Naive B cell (primary cell): ENCODE data around the gene SLC22A14. TPM values are rescaled to one million over a fixed set of nuclear protein-coding genes. Genes with fewer than 3 reads are reported as not detected.
"Not testable (repeated sequence)": the region's sequence is repeated elsewhere in the genome, so short reads cannot be mapped to it uniquely, and the experiment has no call there.

ENCODE experiments used
- ATAC-seq, 2 donors: fragments of 150-1000 bp; cut with Tn5 transposase; 2 replicates each; pipeline ENCODE4 v1.10.0; 2021; ENCODE audit warnings: low read depth in 2 of 2, mild to moderate bottlenecking in 2 of 2, moderate library complexity in 2 of 2
- DNase-seq: peaks from one replicate; pipeline ENCODE4 v3.0.0; 2022
- H3K27ac Mint-ChIP-seq, 6 donors: one replicate each; pipeline ENCODE4 v1.8.0; 2020 to 2022; ENCODE audit warnings: mild to moderate bottlenecking in 6 of 6, mixed read lengths in 6 of 6, moderate library complexity in 5 of 6, inconsistent platforms in 2 of 6
- H3K27me3 Mint-ChIP-seq, 3 donors: one replicate each; pipeline ENCODE4 v1.8.0; 2021 to 2022; ENCODE audit warnings: mixed read lengths in 3 of 3, mild to moderate bottlenecking in 1 of 3
- H3K36me3 Mint-ChIP-seq, 2 donors: one replicate each; pipeline ENCODE4 v1.8.0; 2020 to 2022; ENCODE audit warnings: mixed read lengths in 2 of 2, inconsistent platforms in 1 of 2, mild to moderate bottlenecking in 1 of 2
- H3K4me1 Mint-ChIP-seq, 3 donors: one replicate each; pipeline ENCODE4 v1.8.0; 2020 to 2022; ENCODE audit warnings: mixed read lengths in 3 of 3, inconsistent platforms in 1 of 3, mild to moderate bottlenecking in 1 of 3, moderate library complexity in 1 of 3
- H3K4me3 Mint-ChIP-seq, 8 donors: one replicate each; pipeline ENCODE4 v1.8.0; 2020 to 2022; ENCODE audit warnings: mild to moderate bottlenecking in 8 of 8, mixed read lengths in 8 of 8, moderate library complexity in 8 of 8, inconsistent platforms in 2 of 8
- H3K9me3 Mint-ChIP-seq, 7 donors: one replicate each; pipeline ENCODE4 v1.8.0; 2020 to 2022; ENCODE audit warnings: mixed read lengths in 7 of 7, mild to moderate bottlenecking in 5 of 7, inconsistent platforms in 2 of 7, moderate library complexity in 1 of 7
- polyA plus RNA-seq, 6 donors: library from polyadenylated mRNA; unstranded; fragments of 300-500 nt; fragmentation: Illumina TruSeq; gene quantifications; one replicate each; pipeline ENCODE4 v1.2.3, GENCODE V29; 2021; ENCODE audit warnings: low read depth in 6 of 6

Gene SLC22A14
- polyA plus RNA-seq = not detected

GRCh38 chr3:38281895-38282686 lies at the start of gene SLC22A14:
Gene SLC22A14 (plus strand): TSS chr3:38282294. CDS start chr3:38306027, 23,733 bp downstream.
- Mint-ChIP-seq H3K36me3 (no peaks in the 10 kb centered on the region), H3K9me3 (peaks cover 0 to 5% (median 0%) of the 10 kb centered on the region in 7 donors), H3K27me3 (no peaks in the 10 kb centered on the region), H3K4me3 (no peak within 1 kb of the TSS), H3K27ac (no peak within 1 kb of the TSS), H3K4me1 (no peaks in the 10 kb centered on the region)
- ATAC-seq = no peak
- no peak for DNase-seq

GRCh38 chr3:38232701-38233100 lies 49.4 kb upstream of the SLC22A14 start:
- H3K27ac Mint-ChIP-seq = peak overlapping the region in 1 of 6 donors; percentile 80
- peaks cover 42 to 57% of the 10 kb centered on the region in 2 donors for H3K36me3 Mint-ChIP-seq
- no peaks in the 10 kb centered on the region for H3K27me3 Mint-ChIP-seq
- H3K4me1 Mint-ChIP-seq = no peaks in the 10 kb centered on the region
- ATAC-seq = no peak
- H3K9me3 Mint-ChIP-seq = peaks cover 6 to 26% (median 14%) of the 10 kb centered on the region in 7 donors
- no peak for DNase-seq
- H3K4me3 Mint-ChIP-seq = no peak overlapping the region

- ATAC-seq (no peak), DNase-seq (no peak)
- H3K27ac Mint-ChIP-seq = peak overlapping the region in 2 of 6 donors; percentile 23 to 25
- H3K4me1 Mint-ChIP-seq = no peaks in the 10 kb centered on the region
- peaks cover 17 to 48% (median 30%) of the 10 kb centered on the region in 7 donors for H3K9me3 Mint-ChIP-seq
- no peak overlapping the region for H3K4me3 Mint-ChIP-seq
- no peaks in the 10 kb centered on the region for H3K27me3 Mint-ChIP-seq
- peaks cover 61 to 77% of the 10 kb centered on the region in 2 donors for H3K36me3 Mint-ChIP-seq
These were observed 46.6 kb upstream of the SLC22A14 start for GRCh38 chr3:38235466-38235865.

GRCh38 chr3:38238416-38239008 lies 43.6 kb upstream of the SLC22A14 start:
- H3K4me1 Mint-ChIP-seq = no peaks in the 10 kb centered on the region
- H3K9me3 Mint-ChIP-seq = peaks cover 17 to 48% (median 30%) of the 10 kb centered on the region in 7 donors
- DNase-seq (no peak), ATAC-seq (no peak)
- peaks cover 61 to 68% of the 10 kb centered on the region in 2 donors for H3K36me3 Mint-ChIP-seq
- peak overlapping the region in 1 of 6 donors; percentile 83 for H3K27ac Mint-ChIP-seq
- H3K27me3 Mint-ChIP-seq = no peaks in the 10 kb centered on the region
- H3K4me3 Mint-ChIP-seq = no peak overlapping the region

GRCh38 chr3:38242812-38243211 lies 39.3 kb upstream of the SLC22A14 start:
- DNase-seq = not testable (repeated sequence)
- peaks cover 33 to 50% of the 10 kb centered on the region in 2 donors for H3K36me3 Mint-ChIP-seq

GRCh38 chr3:38245930-38246329 lies 36.2 kb upstream of the SLC22A14 start:
- peak overlapping the region in 1 of 6 donors; percentile 38 for H3K27ac Mint-ChIP-seq
- no peak for ATAC-seq

More at GRCh38 chr3:38242812-38243211, 39.3 kb upstream of the SLC22A14 start:
- not testable (repeated sequence) for H3K4me3 Mint-ChIP-seq, H3K27ac Mint-ChIP-seq, H3K27me3 Mint-ChIP-seq, ATAC-seq, H3K4me1 Mint-ChIP-seq
- peaks cover 7 to 22% (median 13%) of the 10 kb centered on the region in 7 donors for H3K9me3 Mint-ChIP-seq

GRCh38 chr3:38247366-38248035 lies 34.6 kb upstream of the SLC22A14 start:
- Mint-ChIP-seq H3K9me3 (no peaks in the 10 kb centered on the region), H3K27ac (peak overlapping the region in 3 of 6 donors; percentile 25 to 78 (median 56)), H3K27me3 (no peaks in the 10 kb centered on the region), H3K36me3 (peaks cover 17 to 49% of the 10 kb centered on the region in 2 donors), H3K4me3 (no peak overlapping the region), H3K4me1 (no peaks in the 10 kb centered on the region)
- DNase-seq (no peak), ATAC-seq (no peak)

More at GRCh38 chr3:38245930-38246329, 36.2 kb upstream of the SLC22A14 start:
- Mint-ChIP-seq H3K27me3 (no peaks in the 10 kb centered on the region), H3K4me1 (no peaks in the 10 kb centered on the region), H3K9me3 (no peaks in the 10 kb centered on the region), H3K36me3 (peaks cover 10 to 34% of the 10 kb centered on the region in 2 donors), H3K4me3 (no peak overlapping the region)
- DNase-seq = no peak

- no peak for ATAC-seq
- Mint-ChIP-seq H3K27ac (peak overlapping the region in 1 of 6 donors; percentile 58), H3K36me3 (peaks cover 32 to 52% of the 10 kb centered on the region in 2 donors), H3K4me3 (no peak overlapping the region), H3K9me3 (no peaks in the 10 kb centered on the region), H3K27me3 (no peaks in the 10 kb centered on the region), H3K4me1 (no peaks in the 10 kb centered on the region)
- DNase-seq = no peak
These were observed 31.9 kb upstream of the SLC22A14 start for GRCh38 chr3:38250198-38250597.

GRCh38 chr3:38251197-38251596 lies 30.9 kb upstream of the SLC22A14 start:
- Mint-ChIP-seq H3K9me3 (no peaks in the 10 kb centered on the region), H3K36me3 (peaks cover 32 to 51% of the 10 kb centered on the region in 2 donors), H3K27ac (peak overlapping the region in 3 of 6 donors; percentile 15 to 22 (median 21)), H3K27me3 (no peaks in the 10 kb centered on the region), H3K4me1 (no peaks in the 10 kb centered on the region), H3K4me3 (no peak overlapping the region)
- DNase-seq = no peak
- no peak for ATAC-seq

- H3K27ac Mint-ChIP-seq = no peak overlapping the region
- ATAC-seq = no peak
- H3K4me3 Mint-ChIP-seq = no peak overlapping the region
- no peaks in the 10 kb centered on the region for H3K9me3 Mint-ChIP-seq
- DNase-seq = no peak
- H3K36me3 Mint-ChIP-seq = peaks cover 21 to 39% of the 10 kb centered on the region in 2 donors
- H3K27me3 Mint-ChIP-seq = no peaks in the 10 kb centered on the region
- H3K4me1 Mint-ChIP-seq = peaks cover 0 to 6% (median 5%) of the 10 kb centered on the region in 3 donors
These were observed 28.4 kb upstream of the SLC22A14 start for GRCh38 chr3:38253704-38254103.

GRCh38 chr3:38254872-38255271 lies 27.2 kb upstream of the SLC22A14 start:
- Mint-ChIP-seq H3K27me3 (no peaks in the 10 kb centered on the region), H3K4me3 (no peak overlapping the region), H3K4me1 (peaks cover 0 to 6% (median 5%) of the 10 kb centered on the region in 3 donors), H3K27ac (peak overlapping the region in 1 of 6 donors; percentile 45), H3K36me3 (peaks cover 21 to 37% of the 10 kb centered on the region in 2 donors), H3K9me3 (no peaks in the 10 kb centered on the region)
- no peak for DNase-seq
- ATAC-seq = no peak

GRCh38 chr3:38255627-38256026 lies 26.5 kb upstream of the SLC22A14 start:
- Mint-ChIP-seq H3K9me3 (no peaks in the 10 kb centered on the region), H3K4me1 (peaks cover 0 to 6% (median 5%) of the 10 kb centered on the region in 3 donors), H3K27me3 (no peaks in the 10 kb centered on the region), H3K4me3 (no peak overlapping the region), H3K36me3 (peaks cover 21 to 34% of the 10 kb centered on the region in 2 donors), H3K27ac (peak overlapping the region in 1 of 6 donors; percentile 13)
- no peak for ATAC-seq
- DNase-seq = no peak

GRCh38 chr3:38257583-38257982 lies 24.5 kb upstream of the SLC22A14 start:
- Mint-ChIP-seq H3K4me1 (peaks cover 0 to 6% (median 5%) of the 10 kb centered on the region in 3 donors), H3K4me3 (no peak overlapping the region), H3K27me3 (no peaks in the 10 kb centered on the region), H3K36me3 (peaks cover 14 to 17% of the 10 kb centered on the region in 2 donors), H3K27ac (peak overlapping the region in 2 of 6 donors; percentile 8 to 78), H3K9me3 (no peaks in the 10 kb centered on the region)
- ATAC-seq (no peak), DNase-seq (no peak)
